ENCODE results near the gene KCNQ1.
"Not testable (repeated sequence)": the region's sequence is repeated elsewhere in the genome, so short reads cannot be mapped to it uniquely, and the experiment has no call there.

The KCNQ1 gene

GRCh38 chr11:2631161-2631560 lies 186.4 kb downstream of the KCNQ1 start:
- no peak for DNase-seq

GRCh38 chr11:2639763-2640162 lies 195.0 kb downstream of the KCNQ1 start:
- DNase-seq: not testable (repeated sequence)

- DNase-seq: no peak
Observed at GRCh38 chr11:2641623-2642022, 196.8 kb downstream of the KCNQ1 start.

GRCh38 chr11:2643746-2644145 lies 198.9 kb downstream of the KCNQ1 start:
- DNase-seq: no peak

- DNase-seq: no peak
Observed at GRCh38 chr11:2644844-2645778, 200.3 kb downstream of the KCNQ1 start.

- DNase-seq: no peak
Observed at GRCh38 chr11:2645779-2646118, 200.9 kb downstream of the KCNQ1 start.

GRCh38 chr11:2647167-2647566 lies 202.4 kb downstream of the KCNQ1 start:
- no peak for DNase-seq

GRCh38 chr11:2647953-2648352 lies 203.1 kb downstream of the KCNQ1 start:
- no peak for DNase-seq

- no peak for DNase-seq
Observed at GRCh38 chr11:2649400-2649799, 204.6 kb downstream of the KCNQ1 start.

- no peak for DNase-seq
Observed at GRCh38 chr11:2649848-2650247, 205.0 kb downstream of the KCNQ1 start.

GRCh38 chr11:2650343-2650867 lies 205.6 kb downstream of the KCNQ1 start:
- no peak for DNase-seq

- no peak for DNase-seq
Observed at GRCh38 chr11:2651054-2651617, 206.3 kb downstream of the KCNQ1 start.

- DNase-seq: no peak
Observed at GRCh38 chr11:2651826-2652271, 207.0 kb downstream of the KCNQ1 start.

- no peak for DNase-seq
Observed at GRCh38 chr11:2652333-2653197, 207.8 kb downstream of the KCNQ1 start.

GRCh38 chr11:2653198-2653551 lies 208.4 kb downstream of the KCNQ1 start:
- no peak for DNase-seq

GRCh38 chr11:2653930-2654739 lies 209.3 kb downstream of the KCNQ1 start:
- DNase-seq: no peak

GRCh38 chr11:2655016-2655719 lies 210.4 kb downstream of the KCNQ1 start:
- DNase-seq: no peak

- DNase-seq: no peak
Observed at GRCh38 chr11:2655834-2656622, 211.2 kb downstream of the KCNQ1 start.

- no peak for DNase-seq
Observed at GRCh38 chr11:2656859-2657258, 212.1 kb downstream of the KCNQ1 start.

- no peak for DNase-seq
Observed at GRCh38 chr11:2657697-2658284, 213.0 kb downstream of the KCNQ1 start.

Measured in NCI-H2171 (cell line).